HG03175 (cell line): ENCODE results near the gene RAB11FIP4.

ENCODE experiments used
- ATAC-seq: cut with Tn5 transposase; IDR thresholded peaks from one replicate; pipeline ENCODE4 v1.9.1; 2021; ENCODE audit warnings: mild to moderate bottlenecking, moderate library complexity; ENCODE audit not compliant: unreplicated experiment

The RAB11FIP4 gene

DNA sequence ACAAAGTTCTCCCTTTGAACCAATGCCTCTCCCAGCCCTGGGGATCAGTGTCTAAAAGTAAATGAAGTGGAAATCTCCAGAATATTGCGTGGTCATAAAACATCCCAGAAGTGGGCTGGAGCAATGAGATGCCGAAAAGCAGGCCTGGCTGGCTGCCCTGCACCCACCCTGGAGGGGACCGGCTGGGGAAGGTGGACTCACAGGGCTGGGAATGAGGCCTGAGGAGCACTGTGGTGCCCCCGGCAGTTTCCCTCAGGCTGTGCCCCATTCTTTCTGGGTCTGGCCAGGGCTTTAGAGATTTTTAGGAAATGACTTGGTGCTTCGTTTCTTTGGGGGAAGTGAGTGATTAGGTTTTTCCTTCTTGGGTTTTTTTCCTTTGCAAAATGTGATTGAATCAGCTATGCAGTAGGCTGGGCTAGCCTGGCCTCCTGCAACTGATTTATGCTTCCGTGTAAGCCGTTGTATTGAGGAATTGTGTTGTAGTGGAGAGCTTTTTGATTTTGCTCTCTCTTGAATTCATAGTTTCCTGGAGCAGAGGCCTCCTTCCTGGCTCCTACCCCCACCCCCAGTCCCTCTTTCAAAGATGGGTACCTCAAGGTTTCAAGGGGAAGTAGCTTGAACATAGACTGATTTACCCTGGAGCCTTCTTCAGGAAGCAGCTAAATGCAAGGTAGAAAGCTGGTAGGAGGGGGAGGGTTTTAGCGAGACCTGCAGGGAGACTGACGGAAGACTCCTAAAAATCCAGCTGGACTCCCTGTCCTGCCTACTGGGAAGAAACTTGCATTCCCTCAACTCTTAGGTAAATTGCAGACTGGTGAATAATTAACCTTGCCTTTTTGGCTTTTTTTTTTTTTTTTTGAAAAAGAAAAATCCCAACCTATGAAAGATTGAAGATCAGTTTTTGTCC, 170.2 kb downstream of the RAB11FIP4 start:
- no peak for ATAC-seq

DNA sequence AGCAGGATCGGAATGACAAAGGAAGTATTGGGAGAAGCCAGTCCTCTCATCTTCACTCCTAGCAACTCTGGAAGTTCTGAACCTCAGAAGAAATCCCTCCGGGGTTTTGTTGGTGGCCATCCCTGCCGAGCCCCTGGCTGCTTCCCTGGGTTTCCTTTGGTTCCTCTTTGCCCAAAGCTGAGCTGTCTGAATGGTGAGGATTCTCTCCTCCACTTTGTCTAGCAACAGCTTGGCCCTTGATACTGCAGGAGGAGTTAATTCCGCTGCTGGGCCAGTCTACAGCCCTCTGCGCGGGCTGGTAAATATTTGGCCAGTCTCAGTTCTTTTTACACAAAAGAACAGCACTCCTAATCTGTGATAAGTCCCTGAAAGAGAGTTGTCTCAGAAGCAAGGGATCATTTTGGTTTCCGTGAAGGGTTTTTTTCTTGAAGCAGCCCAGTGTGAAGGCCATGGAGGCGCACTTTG, 170.9 kb downstream of the RAB11FIP4 start:
- no peak for ATAC-seq

DNA sequence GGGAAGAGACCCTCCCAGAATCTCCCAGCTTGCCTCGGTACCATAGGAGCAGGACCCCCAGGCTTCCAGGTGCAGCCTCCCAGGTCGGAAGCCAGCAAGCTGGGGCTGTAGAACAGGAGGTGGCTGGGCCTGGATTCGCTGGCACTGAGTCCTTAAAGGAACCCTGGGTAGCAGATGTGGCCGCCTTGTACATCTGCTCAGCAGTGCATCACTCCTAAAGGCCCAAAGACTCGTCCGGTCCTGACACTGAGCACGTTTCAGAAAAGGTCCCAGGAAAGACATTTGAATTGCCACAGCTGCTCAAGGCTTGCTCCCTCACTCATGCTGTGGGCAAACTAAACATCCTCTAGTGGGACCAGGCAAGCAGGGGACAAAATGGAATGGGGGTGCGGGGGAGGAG, 172.8 kb downstream of the RAB11FIP4 start:
- no peak for ATAC-seq

DNA sequence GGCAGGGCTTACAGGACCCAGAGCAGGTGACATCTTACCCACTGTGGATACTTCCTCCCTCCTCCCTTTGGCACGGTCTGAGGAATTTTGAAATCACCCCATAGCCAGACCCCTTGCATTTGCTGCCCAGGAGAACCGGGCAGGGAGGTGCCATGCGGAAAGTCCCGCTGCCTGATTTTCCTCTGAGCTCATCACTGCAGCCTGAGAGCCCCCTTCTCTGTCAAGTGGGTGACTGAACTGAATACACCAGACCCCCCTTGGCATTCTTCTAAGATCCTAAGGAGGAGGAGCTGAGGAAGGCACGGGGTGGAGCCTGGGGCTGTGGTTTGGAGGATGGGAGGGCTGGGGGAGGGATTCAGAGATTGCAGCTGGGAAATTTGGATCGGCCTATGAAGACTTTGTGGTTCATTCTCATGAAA, 173.4 kb downstream of the RAB11FIP4 start:
- ATAC-seq = no peak

DNA sequence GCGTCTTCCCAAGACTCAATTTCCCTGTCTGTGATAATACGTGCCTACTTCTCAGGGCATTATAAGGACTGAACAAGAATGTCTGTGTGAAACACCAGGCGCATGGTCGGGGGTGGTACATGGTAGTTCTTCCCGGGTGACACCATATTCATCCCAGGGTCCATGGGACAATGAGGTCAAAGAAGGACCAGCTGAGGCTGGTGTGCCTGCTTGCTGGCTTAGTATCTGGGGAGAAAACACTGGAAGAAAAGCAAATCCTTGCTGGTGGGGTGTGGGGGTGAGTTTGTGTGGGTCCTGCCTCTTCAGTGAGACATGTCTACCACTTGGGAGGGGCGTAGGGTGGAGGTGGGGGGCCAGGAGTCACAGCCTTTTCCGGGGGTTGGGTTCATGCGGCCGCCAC, 174.2 kb downstream of the RAB11FIP4 start:
- no peak for ATAC-seq

DNA sequence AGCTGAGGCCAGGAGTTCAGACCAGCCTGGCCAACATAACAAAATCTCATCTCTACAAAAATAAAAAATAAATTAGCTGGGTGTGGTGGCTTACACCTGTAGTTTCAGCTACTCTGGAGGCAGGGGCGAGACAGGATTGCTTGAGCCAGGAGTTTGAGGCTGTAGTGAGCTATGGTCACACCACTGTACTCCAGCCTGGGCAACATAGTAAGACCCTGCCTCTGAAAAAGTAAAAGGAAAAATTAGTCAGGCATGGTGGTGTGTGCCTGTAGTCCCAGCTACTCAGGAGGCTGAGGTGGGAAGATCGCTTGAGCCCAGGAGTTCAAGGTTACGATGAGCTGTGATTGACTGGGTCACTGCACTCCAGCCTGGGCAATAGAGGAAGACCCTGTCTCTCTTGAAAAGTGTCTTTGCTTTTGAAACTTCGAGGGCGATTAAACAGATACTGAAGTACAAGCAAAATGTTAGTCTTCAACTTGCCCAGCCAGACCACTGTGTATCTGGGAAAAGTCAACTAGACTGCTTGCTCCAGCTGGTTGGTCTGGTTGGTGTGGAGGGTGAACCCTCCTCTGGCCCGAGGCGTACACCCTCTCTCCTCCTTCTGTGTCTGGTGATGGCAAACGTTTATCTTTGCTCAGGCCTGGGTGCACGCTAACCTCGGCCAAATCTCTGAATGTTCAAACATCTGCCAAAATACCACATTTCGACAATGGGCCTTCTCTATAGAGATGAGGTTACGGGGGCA, 174.9 kb downstream of the RAB11FIP4 start:
- no peak for ATAC-seq

DNA sequence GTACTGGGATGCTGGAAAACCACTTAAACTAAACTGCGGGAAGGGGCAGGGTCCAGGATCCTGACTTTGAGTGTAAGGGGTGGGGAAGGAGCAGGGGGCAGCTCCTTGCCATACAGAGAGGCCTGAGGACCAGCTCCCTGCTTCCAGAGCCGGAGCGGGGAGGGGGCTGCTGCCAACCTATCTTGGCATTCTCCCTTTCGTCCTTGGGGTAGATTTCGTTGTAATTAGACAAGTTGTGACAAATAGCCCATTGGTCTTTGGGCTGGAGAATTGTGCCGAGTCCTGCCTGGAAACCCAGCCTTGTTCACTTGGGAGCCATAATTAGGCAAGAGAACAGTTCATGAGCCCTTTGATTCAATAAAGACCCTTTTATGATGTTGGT, 175.5 kb downstream of the RAB11FIP4 start:
- no peak for ATAC-seq

DNA sequence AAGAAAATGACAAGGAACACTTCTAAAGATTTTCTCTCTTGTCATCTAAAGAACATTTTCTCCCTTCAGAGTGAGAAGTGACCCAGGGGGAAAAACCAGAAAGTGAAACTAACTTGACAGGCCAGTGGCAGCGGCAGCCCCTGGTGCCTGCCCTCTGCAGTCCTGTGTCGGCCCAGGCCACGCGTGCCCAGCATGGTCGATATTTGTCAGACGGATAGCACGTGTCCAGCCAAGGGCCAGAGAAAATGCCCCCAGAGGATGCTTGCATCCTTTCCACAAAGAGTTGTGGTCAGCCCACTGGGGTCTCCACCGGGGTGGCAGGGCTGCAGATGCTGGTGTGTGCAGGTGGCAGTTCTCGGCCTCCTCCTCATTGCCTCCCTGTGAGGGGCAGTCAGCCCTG, 176.6 kb downstream of the RAB11FIP4 start:
- ATAC-seq = no peak

DNA sequence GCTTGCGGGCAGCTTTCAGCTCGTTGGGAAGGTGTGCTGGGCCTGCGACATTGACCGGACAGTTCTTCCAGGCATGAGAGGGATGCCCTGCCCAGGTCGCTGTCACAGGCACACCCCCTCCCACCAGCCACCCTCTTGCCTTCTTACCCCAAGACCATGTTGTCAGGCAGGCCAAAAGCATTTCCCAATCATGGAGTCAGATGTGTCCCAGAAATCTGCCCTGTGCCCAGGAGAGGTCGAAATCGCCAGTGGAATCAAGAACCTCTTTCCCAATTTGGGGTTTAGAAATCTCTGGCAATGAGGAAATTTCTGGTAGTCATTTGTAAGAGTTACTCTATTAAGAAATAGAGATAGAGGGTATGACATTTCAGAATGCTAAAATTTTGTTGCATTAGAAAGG, 177.1 kb downstream of the RAB11FIP4 start:
- ATAC-seq = no peak

DNA sequence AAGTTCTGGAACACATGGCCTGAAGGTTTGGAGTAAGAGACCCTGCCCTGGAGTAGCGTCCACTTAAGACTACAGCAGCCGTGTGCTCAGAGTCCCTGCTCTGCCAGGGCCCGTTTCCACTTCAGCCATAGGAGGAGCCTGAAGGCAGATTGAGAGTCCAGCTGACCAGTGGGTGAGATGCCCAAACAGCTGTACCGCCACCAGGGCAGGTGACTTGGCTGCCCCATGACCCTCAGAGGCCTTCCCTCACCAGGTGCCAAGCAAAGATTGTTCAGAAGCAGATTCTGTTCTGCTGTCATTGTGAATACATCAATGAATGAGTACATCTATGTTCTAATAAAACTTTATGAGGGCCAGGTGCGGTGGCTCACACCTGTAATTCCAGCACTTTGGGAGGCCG, 178.8 kb downstream of the RAB11FIP4 start:
- ATAC-seq = no peak

DNA sequence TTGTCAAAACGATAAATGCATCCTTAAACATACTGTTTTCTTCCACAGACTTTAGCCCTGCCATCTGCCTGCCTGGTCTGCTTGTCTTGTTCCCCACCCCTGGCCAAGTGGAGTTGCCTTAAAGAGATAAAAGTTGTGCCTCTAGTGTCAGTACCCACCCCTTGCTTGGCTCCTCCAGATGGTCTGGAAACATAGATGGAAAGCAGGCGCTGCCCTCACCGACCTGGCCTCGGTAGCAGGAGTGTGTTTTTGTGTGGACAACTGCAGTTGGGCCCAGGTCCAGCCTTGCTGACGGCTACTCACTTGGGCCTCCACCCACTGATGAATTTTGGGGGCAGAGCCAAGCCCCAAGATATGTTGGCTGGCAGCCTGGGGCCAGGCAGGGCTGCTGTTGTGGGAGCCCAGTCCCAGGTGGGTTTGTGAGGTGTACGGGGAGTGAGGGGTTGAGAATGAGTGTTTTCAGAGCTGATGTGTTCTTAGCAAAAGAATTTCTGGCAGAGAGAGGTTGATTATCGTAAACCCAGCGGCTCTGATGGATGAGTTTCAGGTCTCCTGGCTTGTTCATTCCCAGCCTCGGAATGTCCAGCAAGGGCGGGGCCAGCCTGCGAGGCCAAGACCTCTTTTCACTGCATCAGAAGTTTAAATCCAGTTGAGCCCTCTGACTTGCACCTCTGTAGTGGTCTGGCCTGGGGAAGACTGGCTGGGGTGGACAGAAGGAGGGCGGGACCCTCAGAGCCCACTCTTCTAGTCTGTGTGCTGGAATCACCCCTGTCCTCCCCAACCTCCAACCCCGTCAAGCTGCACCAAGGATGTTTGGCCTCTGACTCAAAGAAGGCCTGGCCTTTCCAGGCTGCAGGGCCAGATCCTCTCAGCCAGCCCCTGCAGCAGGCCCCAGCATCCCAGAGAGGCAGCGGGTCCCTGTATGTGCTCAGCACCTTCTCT, 179.7 kb downstream of the RAB11FIP4 start:
- no peak for ATAC-seq

DNA sequence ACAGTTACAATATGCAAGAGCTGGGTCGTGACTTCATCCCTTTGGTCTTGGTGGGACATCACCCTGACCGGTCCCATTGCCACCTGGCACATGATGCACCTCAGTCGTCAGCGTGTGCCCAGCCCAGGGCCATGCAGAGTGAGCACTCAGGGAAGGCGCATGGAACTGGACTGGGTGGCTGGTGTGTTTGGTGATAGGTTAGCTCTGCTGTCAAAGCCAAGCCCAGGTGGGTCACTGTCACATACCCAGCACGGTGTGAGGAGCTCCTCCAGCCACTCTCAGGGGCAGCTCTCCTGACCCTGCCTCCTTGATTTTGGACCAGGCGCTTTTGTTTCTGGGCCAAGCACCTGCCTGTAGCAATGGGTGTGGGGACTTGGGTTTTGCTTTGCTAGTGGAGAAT, 180.9 kb downstream of the RAB11FIP4 start:
- ATAC-seq = no peak

DNA sequence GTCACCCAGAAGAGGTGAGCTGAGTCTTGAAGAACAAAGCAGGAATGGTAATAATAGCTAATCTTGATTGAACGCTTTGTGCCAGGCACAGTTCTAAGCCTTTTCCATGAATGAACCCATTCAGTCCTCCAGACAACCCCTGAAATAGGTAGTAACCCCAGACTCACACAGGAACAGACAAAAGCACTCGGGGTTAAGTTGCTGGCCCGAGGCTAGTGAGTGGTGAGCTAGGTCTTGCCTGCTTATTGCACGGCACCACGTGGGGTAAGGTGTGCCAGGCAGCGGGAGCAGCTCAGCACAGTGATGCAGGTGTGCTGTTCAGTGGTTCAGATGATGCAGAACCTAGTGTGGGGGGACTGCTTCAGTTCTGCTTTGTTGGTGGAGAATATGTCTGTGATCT, 181.6 kb downstream of the RAB11FIP4 start:
- no peak for ATAC-seq

DNA sequence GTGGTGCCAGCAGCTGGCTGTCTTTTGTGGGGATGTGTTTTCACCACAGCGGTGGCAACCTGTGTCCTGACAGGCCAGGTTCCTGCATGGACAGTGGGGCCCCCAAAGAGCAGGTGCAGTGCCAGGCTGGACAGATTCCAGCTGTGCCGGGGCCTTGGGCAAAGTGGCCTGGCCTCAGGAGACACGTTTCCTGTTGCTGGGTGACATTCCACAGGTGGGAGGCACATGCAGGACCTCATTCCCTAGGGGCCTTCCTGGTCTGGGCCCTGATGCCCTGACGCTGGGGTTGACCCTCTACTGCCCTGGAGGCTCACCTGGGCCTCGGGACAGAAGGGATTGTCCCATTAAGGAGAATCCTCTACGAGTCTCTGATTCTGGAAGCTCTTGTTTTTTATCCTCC, 182.4 kb downstream of the RAB11FIP4 start:
- no peak for ATAC-seq

DNA sequence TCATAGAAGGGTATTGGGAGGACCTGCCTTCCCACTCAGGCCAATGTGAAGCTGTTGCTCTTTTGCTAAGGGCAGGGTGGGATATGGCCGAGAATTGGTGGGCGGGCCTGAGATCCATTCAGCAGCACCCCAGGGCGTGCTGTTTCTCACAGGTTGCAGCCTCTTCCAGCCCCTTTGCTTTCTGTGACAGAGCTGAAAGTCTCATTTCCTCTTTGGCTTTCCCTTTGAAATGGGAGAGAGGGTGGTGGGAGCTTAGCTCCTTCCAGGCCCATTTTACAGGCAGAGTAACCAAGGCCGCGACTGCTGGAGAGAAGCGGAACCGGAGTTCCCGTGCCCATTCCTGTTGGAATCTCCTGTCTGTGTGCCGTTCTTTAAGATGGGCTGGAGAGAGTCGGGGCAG, 183.0 kb downstream of the RAB11FIP4 start:
- no peak for ATAC-seq

DNA sequence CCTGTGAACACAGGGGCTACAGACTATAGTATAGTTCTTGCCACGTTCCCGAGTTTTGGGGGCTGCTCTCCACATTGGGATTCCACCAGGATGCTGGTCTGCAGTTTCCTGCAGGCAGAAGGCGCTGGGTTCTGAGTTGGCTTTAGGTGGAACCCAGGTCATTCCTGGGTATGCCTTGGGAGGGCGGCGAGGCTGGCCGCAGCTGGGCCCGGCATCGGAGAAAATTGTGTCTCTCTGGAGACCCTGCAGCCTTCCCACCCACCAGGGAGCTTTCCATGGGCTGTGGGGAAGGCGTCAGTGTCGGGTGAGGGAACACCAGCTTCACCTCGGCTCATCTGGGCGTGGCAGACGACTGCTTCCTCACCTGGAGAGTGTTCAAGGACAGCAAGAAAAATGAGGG, 183.6 kb downstream of the RAB11FIP4 start:
- ATAC-seq = no peak

DNA sequence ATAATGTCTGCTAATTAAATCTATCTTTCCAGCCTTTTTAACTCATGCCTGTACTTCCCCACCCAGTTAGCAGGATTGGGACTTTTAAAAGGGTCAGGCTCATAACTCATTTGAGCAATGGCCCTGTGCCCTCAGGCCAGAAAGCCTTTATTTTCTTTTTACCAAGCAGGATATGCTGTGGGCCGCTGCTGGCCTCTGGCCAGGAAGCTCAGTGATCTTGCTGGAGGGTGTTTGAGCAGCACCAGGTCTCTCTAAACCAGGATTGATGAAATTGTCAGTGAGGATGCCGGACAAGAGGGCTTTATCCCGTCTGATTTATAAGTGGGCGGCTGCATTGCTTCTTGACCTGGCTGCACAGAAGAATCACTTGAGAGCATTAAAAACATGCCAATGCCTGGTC, 187.8 kb downstream of the RAB11FIP4 start:
- ATAC-seq = no peak

DNA sequence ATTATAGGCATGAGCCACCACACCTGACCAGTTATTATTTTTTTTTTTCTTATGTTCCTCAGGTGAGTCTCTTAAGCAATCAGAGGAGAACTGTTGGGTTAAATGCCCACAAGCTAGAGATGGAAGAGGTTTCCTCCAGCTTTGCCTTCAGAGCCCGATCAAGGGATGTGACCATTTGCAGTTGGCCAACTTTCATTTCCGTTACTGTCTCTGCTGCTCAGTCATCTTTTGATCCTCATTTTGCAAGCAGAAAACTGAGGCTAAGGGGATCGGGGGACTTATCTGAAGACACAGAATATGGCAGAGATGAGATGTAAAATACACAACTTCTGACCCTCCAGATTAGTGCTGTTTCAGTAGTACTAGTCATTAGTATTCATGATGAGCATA, 188.8 kb downstream of the RAB11FIP4 start:
- ATAC-seq = no peak

DNA sequence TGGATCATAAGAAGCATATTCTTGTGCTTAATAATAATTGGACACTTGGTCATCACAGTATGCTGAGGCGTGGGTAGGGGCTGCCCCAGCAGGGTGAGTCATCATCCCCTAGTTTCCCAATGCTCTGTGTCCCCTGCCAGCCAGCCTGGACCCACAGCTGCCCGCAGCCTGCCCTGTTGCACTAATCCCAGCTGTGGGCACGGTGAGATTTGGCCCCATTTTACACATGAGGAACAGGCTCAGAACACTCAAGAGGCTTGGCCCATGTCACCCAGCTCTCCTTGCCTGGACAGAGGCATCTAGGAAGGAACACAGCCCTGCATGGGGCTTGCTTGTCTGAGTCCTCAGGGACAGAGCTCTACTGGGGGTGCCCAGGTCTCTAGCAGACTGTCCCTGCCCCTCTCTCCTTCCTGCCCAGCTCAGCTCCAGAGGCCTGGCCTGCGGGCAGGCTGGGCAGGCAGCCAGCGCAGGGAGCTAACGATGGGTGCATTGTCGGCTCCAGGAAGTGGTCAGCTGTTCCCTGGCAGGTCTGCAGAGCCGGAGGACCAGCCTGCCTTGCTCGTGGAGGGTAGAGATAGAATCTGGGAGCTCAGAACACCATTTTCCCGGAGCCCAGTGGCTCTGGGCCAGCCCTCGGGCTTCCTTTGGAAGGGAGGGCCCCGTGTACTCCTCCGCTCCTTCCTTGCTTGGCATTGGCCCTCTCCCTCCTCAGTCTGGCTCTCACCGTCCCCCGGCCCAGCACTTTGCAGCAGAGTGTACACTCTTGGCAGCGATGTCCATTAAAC, 189.4 kb downstream of the RAB11FIP4 start:
- no peak for ATAC-seq

DNA sequence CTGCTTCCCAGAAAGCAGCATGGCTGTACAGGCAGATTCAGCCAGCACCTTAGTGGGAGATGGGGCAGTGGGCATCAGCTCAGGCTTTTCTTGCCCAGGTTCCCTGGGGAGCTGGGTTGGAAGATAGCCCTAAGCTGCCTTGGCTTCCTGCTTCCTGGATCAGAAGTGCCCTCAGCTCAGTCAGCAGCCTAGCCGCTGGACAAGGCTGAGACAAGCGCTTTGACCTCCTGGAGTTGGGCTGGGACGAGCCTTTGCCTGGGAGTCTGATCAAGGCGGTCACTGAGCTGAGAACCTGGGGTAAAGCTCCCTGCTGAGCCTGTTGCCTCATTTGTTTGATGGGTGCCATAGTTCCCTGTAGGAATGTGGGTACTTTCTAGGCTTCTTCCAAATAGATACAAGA, 190.0 kb downstream of the RAB11FIP4 start:
- no peak for ATAC-seq
